HepG2 (cell line): ENCODE measurements around the gene PIM3. TPM values are rescaled to one million over a fixed set of nuclear protein-coding genes. Genes with fewer than 3 reads are reported as not detected.
A peak's percentile ranks its signal among the peaks of the same experiment; 100 is the strongest.

ENCODE experiments used
- ATF1 ChIP-seq: IDR thresholded peaks from 2 replicates; pipeline ENCODE4 v1.6.1; 2016; ENCODE audit warnings: mild to moderate bottlenecking, control low read depth
- BCL6 ChIP-seq: IDR thresholded peaks from 2 replicates; pipeline ENCODE4 v1.6.1; 2016; ENCODE audit warnings: missing genetic modification reagents, missing compliant biosample characterization
- CBX5 ChIP-seq: sonication (generic); formaldehyde crosslinking; IDR thresholded peaks from 2 replicates; pipeline ENCODE4 v1.4.0; 2020; ENCODE audit warnings: missing genetic modification reagents, borderline replicate concordance
- CENPT ChIP-seq: sonication (generic); formaldehyde crosslinking; IDR thresholded peaks from 2 replicates; pipeline ENCODE4 v1.8.0; 2022; ENCODE audit warnings: low read depth, mild to moderate bottlenecking, moderate library complexity, missing genetic modification reagents
- DMTF1 ChIP-seq: sonication (generic); formaldehyde crosslinking; IDR thresholded peaks from 2 replicates; pipeline ENCODE4 v1.4.0; 2020; ENCODE audit warnings: mild to moderate bottlenecking, missing genetic modification reagents
- FOXK1 ChIP-seq: sonication (generic); formaldehyde crosslinking; IDR thresholded peaks from 2 replicates; pipeline ENCODE4 v1.4.0; 2020; ENCODE audit warnings: low read depth, missing genetic modification reagents, borderline replicate concordance
- GLMP ChIP-seq: sonication (generic); formaldehyde crosslinking; IDR thresholded peaks from 2 replicates; pipeline ENCODE4 v1.9.0; 2021; ENCODE audit warnings: missing genetic modification reagents, mild to moderate bottlenecking, borderline replicate concordance
- HDAC2 ChIP-seq: sonication (generic); formaldehyde crosslinking; IDR thresholded peaks from 2 replicates; pipeline ENCODE4 v1.4.0; 2020; ENCODE audit warnings: missing genetic modification reagents
- HOXA7 ChIP-seq: sonication (generic); formaldehyde crosslinking; IDR thresholded peaks from 2 replicates; pipeline ENCODE4 v1.8.1; 2022; ENCODE audit warnings: mild to moderate bottlenecking, missing genetic modification reagents, moderate library complexity
- ISL2 ChIP-seq: sonication (generic); formaldehyde crosslinking; IDR thresholded peaks from 2 replicates; pipeline ENCODE4 v1.5.0; 2020; ENCODE audit warnings: missing genetic modification reagents
- MIER2 ChIP-seq: IDR thresholded peaks from 2 replicates; pipeline ENCODE4 v1.6.1; 2016; ENCODE audit warnings: missing biosample characterization, missing genetic modification reagents
- NFRKB ChIP-seq: fragments of 450-650 bp; IDR thresholded peaks from 2 replicates; pipeline ENCODE4 v1.6.1; 2017
- PRDM10 ChIP-seq: sonication (generic); formaldehyde crosslinking; IDR thresholded peaks from 2 replicates; pipeline ENCODE4 v1.4.0; 2020; ENCODE audit warnings: low read depth, missing genetic modification reagents
- SALL2 ChIP-seq: sonication (generic); formaldehyde crosslinking; IDR thresholded peaks from 2 replicates; pipeline ENCODE4 v1.8.1; 2023; ENCODE audit warnings: mild to moderate bottlenecking, missing genetic modification reagents, inconsistent platforms
- SRSF9 ChIP-seq: fragments of 200-400 bp; formaldehyde crosslinking; IDR thresholded peaks from 2 replicates; pipeline ENCODE4 v1.6.1; 2018; ENCODE audit warnings: borderline replicate concordance, mild to moderate bottlenecking, low read depth, low read length; ENCODE audit not compliant: insufficient read depth, poor library complexity, severe bottlenecking
- STAG1 ChIP-seq: sonication (generic); formaldehyde crosslinking; IDR thresholded peaks from 2 replicates; pipeline ENCODE4 v1.4.0; 2020; ENCODE audit warnings: missing genetic modification reagents
- U2AF2 ChIP-seq: fragments of 200-400 bp; formaldehyde crosslinking; IDR thresholded peaks from 2 replicates; pipeline ENCODE4 v1.6.1; 2017; ENCODE audit warnings: low read depth, mild to moderate bottlenecking, low read length
- YY1 ChIP-seq: IDR thresholded peaks from 2 replicates; pipeline ENCODE4 v1.6.1; 2011; ENCODE audit warnings: low read length, low read depth, moderate library complexity, mild to moderate bottlenecking; ENCODE audit not compliant: insufficient read depth, insufficient replicate concordance
- ZBTB38 ChIP-seq: sonication (generic); formaldehyde crosslinking; IDR thresholded peaks from 2 replicates; pipeline ENCODE4 v1.5.1; 2020; ENCODE audit warnings: mild to moderate bottlenecking, missing genetic modification reagents
- ZNF329 ChIP-seq: sonication (generic); formaldehyde crosslinking; IDR thresholded peaks from 2 replicates; pipeline ENCODE4 v1.9.0; 2021; ENCODE audit warnings: low read depth, mild to moderate bottlenecking, missing genetic modification reagents
- ZNF33B ChIP-seq: sonication (generic); formaldehyde crosslinking; IDR thresholded peaks from 2 replicates; pipeline ENCODE4 v1.5.1; 2020; ENCODE audit warnings: mild to moderate bottlenecking, missing genetic modification reagents
- ZNF749 ChIP-seq: sonication (generic); formaldehyde crosslinking; IDR thresholded peaks from 2 replicates; pipeline ENCODE4 v1.8.0; 2022; ENCODE audit warnings: mild to moderate bottlenecking, missing genetic modification reagents, moderate library complexity, borderline replicate concordance
- polyA plus RNA-seq, 8 experiments: library from polyadenylated mRNA; depleted of rRNA in 3 of 8; stranded (reverse) in 7 of 8; unstranded in 1 of 8; fragments of >200 nt; fragmentation: Illumina TruSeq in 4 of 8; extraction: Trizol in 4 of 8; gene quantifications; 2 replicates each; pipeline versions ENCODE4 v1.2.1 to v1.2.3, GENCODE V29; 2011 to 2016; ENCODE audit warnings: low read depth in 4 of 8, missing spikeins in 1 of 8, mixed read lengths in 1 of 8; ENCODE audit not compliant: insufficient read depth in 1 of 8
- total RNA-seq, 5 experiments: library from RNA; depleted of rRNA; stranded (reverse); fragments of >200 nt; fragmentation: Illumina TruSeq; extraction: Trizol; gene quantifications; 2 replicates each; pipeline ENCODE4 v1.2.3, GENCODE V29; 2016; ENCODE audit warnings: low read depth in 1 of 5

Gene PIM3
- total and polyA plus RNA-seq, 2 of the 13 experiments (the other 11 are each of a cell fraction or from before 2014, with no cell fraction given), result 21.6 to 31.2 TPM

GRCh38 chr22:49955581-49956417 is 4.8 kb upstream of the PIM3 start (continued):
- TF ChIP-seq PRDM10 (CRISPR knock-in tag) (no peak), GLMP (CRISPR knock-in tag) (no peak), SRSF9 (no peak), HOXA7 (no peak), BCL6 (CRISPR knock-in tag) (peak; percentile 57), DMTF1 (CRISPR knock-in tag) (no peak), CBX5 (peak; percentile 39; the same call in 1 of the 2 replicates), ISL2 (CRISPR knock-in tag) (no peak), STAG1 (CRISPR knock-in tag) (no peak), NFRKB (no peak), FOXK1 (CRISPR knock-in tag) (no peak), YY1 (no peak), MIER2 (CRISPR knock-in tag) (no peak), CENPT (CRISPR knock-in tag) (peak; percentile 64; the same call in 1 of the 2 replicates), ZNF33B (no peak), ZNF749 (CRISPR knock-in tag) (no peak), U2AF2 (no peak), HDAC2 (CRISPR knock-in tag) (peak; percentile 52; the same call in 1 of the 2 replicates), ATF1 (CRISPR knock-in tag) (no peak), ZBTB38 (CRISPR knock-in tag) (peak; percentile 75; the same call in 1 of the 2 replicates), ZNF329 (no peak), SALL2 (0 out of 2 replicates have a peak, but pooled peaks have one; percentile 33)
